DMS 273 (cell line): ENCODE measurements around the gene NFKBIZ.
A peak's percentile ranks its signal among the peaks of the same experiment; 100 is the strongest.

ENCODE experiments used
- DNase-seq: peaks from one replicate; lab custom pipeline; 2025; ENCODE audit not compliant: unreplicated experiment; lab: John Stamatoyannopoulos, UW

Gene NFKBIZ, protein sequence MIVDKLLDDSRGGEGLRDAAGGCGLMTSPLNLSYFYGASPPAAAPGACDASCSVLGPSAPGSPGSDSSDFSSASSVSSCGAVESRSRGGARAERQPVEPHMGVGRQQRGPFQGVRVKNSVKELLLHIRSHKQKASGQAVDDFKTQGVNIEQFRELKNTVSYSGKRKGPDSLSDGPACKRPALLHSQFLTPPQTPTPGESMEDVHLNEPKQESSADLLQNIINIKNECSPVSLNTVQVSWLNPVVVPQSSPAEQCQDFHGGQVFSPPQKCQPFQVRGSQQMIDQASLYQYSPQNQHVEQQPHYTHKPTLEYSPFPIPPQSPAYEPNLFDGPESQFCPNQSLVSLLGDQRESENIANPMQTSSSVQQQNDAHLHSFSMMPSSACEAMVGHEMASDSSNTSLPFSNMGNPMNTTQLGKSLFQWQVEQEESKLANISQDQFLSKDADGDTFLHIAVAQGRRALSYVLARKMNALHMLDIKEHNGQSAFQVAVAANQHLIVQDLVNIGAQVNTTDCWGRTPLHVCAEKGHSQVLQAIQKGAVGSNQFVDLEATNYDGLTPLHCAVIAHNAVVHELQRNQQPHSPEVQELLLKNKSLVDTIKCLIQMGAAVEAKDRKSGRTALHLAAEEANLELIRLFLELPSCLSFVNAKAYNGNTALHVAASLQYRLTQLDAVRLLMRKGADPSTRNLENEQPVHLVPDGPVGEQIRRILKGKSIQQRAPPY

DNA sequence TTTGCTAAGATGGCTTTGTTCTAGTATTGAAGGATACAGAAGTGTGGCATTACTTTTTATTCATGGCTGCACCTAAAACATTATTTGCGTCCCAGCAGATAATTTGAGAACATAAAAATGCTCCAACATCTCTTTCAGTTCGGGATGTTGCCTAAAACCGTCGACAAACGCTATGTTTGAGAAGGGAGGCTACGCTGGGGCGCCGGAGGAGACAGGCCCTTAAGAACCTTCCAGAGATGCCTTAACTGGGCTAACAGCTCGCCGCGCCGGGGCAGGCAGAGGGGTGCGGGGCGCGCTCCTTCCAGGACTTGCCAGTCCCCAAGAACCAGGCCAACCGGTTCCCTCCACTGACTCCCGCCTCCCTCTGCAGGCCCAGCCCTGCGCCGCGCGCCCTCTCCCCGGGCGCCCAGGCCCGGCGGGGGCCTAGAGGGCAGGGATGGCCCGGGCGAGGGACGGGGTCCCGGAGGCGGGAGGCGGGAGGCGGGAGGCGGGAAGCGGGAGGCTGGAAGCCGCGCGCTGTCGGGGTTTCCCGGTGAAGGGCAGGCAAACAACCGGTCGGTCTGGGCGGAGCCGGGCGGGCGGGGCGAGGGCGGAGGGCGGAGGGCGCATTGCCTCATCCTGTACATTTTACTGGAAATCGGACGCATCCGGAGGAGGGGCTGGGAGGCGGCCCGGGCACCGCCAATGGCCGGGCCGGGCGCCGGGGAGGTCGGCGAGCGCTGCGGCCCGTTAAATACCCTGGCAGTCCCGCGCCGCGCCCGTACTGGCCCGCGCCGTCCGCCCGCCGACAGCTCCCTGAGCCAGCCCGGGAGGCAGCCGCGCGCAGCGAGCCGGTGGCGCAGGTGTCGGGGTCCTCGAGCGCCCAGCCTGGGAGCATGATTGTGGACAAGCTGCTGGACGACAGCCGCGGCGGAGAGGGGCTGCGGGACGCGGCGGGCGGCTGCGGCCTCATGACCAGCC lies at the start of gene NFKBIZ:
TSS of gene NFKBIZ (plus strand) at position 761 of the 960 bp plus-strand sequence. CDS start at position 876, 115 bp downstream.
- DNase-seq, result peak; percentile 97

DNA sequence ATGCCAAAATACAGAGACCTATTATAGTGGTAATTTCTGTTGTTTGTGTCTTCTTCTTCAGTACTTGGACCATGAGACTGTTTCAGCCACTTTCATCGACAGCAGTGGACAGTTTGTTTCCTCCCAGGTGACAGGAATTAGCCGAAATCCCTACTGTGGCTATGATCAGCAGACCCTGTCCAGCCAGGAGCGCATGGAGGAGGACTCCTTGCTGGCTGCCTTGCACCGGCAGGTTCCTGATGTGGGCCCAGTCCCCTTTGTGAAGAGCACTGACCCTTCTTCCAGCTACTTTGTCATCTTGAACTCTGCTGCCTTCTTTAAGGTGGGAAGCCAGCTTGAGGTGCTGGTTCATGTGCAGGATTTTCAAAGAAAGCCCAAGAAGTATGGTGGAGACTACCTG lies 48.1 kb upstream of the NFKBIZ start:
- no peak for DNase-seq

DNA sequence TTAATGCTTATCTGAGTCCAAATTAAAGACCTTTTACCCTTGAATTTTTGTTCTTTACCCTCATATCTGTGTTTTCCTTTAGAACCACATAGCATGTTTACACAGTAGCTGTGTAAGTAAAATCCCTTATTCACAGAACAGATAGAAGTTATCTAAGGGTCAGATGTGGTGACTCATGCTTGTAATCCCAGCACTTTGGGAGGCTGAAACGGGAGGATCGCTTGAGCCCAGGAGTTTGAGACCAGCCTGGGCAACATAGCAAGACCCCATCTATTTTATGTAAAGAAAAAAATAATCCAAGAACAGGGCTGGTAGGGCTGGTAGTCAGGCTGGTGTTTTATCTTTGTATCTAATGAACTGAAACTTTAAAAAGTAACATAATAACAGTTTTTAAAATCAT lies 47.1 kb upstream of the NFKBIZ start:
- DNase-seq, result no peak

DNA sequence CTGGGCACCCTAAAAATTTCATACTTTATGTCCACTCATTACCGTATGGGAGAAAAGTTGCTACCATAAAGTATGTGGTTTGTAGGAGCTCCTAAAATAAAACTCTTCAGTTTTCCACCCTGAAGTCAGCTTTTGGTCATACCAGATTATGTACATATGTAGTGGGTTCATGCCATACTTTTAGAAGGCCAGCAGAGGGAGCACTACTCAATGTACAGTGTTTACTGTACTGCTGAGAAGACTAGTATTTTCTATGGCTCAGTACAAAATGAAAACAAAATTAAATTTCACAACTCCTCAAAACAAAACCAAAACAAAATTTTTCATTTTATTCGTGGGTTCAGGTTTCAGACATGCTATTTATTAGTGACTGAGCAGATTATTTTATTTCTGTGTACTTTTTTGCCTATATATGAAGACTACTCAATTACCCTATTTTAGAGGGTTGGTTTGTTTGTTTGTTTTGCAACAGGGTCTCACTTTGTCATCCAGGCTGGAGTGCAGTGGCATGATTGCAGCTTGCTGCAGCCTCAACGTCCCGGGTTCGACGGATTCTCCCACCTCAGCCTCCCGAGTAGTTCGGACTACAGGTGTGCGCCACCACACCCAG lies 46.0 kb upstream of the NFKBIZ start:
- peak; percentile 90 for DNase-seq

DNA sequence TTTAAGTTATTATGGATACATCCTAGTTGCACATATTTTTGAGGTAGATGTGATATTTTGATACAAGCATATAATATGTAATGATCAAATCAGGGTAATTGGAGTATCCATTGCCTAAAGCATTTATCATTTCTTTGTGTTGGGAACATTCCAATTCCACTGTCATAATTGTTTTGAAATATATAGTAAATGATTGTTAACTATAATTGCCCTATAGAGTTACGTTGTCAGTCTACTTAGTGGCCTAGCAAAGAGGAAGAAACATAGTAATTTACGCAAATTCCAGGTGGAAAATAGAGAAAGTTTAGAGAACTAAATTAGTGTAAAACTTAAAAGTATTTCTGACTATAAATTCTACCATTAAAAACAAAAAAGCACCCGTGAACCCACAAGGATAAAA lies 45.4 kb upstream of the NFKBIZ start:
- no peak for DNase-seq

DNA sequence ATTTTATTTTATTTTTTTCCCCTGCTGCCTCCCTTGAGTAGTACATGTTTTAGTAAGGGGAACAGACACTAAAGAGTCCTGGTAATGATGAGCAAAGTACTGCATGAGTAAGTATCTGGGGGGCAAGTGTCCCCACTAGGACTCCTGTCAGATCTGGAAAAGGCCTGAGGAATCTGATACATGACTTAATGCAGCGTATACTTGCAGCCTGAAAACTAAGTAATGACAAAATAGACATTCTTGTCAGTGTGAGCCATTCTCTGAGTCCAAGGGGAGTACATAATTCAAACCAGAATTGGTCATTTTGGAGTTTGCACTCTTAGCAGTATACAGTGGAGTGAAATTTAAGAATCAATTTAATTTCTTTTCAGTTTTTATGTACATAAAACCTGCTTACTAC lies 42.8 kb upstream of the NFKBIZ start:
- DNase-seq, result no peak

DNA sequence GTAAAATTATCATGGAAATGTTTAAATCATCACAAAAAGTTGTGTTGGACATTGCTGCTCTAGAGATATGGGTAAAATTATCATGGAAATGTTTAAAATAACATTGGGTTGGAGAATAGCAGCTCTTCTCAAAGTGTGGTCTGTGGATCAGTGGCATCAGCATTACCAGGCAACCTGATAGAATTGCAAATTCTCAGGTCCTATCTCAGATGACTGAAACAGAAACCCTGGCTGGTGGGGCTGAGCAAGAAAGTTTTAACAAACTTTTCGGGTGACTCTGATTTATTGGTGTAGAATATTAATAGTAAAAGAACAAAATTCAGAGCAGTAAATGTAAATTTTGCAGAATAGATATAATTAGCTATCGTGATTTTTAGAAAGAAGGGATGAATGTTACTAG lies 41.4 kb upstream of the NFKBIZ start:
- DNase-seq, result no peak

DNA sequence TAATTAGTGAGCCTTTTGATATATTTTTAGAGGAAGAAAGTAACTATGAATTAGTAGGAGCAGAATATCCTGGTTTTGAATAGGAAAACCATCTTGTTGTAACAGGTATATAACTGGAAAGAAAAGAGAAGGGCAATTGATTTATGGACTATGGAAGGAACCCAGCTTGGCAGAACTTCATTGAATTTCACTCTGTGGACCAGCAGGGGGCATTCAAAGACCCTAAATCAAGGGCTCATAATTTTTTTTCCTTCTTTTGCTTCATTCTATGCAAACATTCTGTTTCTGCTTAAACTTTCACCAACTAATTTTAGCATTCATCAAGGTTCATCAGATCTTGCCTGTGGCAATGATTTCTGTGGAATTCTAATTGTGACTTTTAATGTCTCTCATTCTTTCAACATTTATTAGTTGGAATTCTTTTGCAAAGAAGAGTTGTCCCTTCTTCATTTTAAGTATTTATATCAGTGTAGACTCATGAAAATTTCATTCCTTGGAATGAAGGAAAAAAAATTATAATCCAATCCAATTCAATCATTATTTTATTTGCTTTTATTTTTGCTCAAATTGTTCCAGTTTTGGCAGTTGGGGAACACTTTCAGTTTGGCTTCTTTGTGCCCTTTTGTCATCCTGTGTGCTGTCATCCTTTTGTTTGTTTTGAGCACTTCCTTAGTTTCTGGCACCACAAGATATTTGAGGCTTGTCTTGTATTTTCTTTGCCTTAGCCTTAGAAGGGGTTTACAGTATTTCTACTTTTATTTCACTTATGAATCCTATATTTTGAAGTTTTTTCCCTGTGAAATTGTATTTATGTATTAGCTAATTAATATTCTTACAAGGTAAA lies 39.9 kb upstream of the NFKBIZ start:
- DNase-seq, result peak; percentile 69

DNA sequence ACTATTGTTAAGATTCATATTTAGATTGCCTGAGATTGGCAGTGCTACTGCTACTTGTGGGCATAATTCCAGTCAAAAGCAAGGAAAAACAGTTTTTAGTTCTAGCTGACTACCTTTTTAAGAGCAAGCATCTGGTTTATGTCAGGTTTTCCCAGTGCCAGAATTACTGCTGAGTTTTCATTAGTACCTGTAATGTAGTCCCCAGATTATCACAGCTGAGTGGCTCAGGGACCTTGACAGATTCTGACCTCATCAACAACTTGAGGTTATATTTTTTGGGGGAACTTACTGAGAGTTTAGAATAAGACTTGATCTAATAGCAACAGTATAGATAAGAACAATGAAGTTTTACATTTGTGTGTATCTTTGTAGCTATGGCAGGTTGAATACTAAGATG lies 39.3 kb upstream of the NFKBIZ start:
- no peak for DNase-seq

DNA sequence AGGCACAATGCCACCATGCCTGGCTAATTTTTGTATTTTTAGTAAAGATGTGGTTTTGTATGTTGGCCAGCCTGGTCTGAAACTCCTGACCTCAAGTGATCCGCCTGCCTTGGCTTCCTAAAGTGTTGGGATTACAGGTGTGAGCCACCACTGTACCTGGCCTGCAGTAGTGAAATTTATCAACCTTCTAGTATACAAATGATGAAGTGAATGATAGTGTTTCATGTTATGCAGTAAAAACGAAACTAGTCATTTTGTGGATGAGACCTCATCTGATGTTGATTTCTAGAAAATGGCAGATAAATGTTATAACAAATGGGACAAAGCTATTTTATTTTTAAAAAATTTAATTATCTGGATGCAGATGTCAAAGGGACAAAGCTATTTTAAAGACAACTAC lies 37.4 kb upstream of the NFKBIZ start:
- no peak for DNase-seq

DNA sequence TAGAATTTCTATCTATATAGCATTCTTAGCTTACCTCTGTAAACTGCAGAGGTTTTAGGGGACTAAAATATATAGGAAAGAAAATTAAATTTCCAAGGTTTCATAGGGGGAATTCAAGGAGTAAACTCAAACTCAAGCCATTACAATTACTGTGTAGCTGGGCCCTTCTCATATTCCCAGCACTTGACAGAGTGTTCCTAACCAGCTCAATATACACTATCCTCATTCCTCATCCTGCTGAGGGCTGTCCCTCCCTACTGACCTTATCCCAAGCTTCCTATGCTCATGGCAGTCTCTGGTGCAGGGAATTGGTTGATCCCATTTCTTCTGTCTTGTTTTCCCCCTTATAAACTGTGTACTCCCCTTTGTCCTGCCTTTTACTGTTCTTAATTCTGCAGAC lies 36.4 kb upstream of the NFKBIZ start:
- DNase-seq, result no peak

DNA sequence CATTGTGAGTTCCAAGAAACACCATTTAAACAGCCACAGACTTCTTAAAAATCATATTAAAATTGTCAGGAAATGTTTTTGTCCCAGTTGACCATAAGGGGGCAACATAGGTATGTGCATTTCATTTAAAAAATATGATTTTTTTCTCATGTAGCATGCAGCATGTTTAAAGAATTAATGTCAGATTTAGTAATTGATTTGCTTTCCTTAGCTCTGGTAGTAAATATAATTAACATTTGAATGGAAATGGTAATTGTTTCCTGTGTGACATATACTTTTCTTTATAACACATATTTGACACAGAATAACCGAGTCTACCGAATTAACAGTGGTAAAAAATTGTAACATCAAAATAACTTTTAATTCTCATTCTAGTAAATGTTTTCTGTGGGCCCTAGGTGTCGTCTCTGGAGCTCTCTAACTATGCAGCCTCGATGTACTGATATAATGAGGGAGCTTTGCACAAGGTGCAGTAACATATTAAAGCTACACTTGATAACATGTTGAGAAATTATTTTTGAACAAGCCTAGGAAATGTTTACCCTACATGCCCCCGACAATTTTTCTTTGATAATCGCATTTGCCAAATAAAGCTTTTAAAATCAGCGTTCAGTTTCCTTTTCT lies 35.4 kb upstream of the NFKBIZ start:
- peak; percentile 53 for DNase-seq

DNA sequence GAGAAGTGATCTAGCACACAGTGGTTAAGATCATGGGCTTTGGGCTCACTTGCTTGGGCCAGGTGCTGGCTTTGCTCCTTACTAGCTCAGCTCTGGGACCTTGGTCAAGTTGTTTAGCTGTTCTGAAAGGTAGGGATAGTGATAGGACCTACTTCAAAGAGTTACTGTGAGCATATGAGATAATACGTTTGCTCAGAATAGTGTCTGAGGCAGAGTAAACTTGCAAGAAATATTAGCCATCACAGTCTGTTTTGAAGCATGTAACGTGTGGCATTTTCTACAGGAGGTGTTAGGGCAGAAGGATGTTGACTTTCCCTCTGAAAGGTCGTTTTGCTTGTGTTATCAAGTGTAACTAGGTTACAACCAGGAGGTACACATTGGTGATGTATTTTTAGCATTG lies 34.5 kb upstream of the NFKBIZ start:
- DNase-seq, result no peak

DNA sequence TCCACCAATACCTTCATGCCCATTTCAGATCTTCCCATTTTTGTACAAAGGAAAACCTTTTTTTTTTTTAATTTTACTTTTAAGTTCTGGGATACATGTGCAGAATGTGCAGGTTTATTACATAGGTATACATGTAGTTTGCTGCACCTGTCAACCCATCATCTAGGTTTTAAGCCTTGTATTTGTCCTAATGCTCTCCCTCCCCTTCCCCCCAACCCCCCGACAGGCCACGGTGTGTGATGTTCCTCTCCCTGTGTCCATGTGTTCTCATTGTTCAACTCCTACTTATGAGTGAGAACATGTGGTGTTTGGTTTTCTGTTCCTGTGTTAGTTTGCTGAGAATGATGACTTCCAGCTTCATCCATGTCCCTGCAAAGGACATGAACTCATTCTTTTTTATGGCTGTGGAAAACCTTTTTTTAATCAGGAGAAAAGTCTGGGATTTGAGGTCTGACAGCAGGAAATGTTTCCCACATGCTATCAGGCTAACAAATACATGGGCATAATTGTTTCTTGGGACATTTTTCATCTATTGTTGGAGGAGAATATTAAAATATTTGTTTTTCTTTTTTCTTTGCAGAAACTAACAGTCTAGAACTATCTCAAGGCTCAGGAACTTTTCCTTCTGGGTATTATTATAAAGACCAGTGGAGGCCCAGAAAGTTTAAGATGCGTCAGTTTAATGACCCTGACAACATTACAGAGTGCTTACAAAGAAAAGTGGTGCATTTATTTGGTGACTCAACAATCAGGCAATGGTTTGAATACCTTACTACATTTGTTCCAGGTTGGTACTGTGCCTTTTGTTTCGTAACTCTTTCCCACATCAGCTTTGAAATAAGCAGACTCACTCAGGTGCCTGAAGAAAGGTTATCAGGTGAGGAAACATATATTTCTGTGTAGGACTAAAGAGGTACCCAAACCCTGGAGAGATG lies 32.8 kb upstream of the NFKBIZ start:
- no peak for DNase-seq

DNA sequence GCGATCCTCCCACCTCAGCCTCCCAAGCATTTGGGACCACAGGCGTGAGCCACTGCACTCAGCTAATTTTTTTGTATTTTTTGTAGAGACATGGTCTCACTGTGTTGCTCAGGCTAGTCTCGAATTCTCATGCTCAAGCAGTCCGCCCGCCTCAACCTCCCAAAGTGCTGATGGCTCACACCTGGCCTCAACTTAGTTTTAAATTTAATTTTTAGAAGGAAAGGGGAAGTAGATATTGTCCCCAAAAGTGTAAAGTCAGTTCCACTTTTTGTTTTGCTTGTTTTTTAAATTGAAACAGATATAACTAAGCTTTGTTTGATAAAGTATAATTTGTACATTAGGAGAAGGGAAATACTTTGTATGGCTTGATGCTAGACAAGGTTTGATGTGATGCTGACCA lies 31.3 kb upstream of the NFKBIZ start:
- no peak for DNase-seq

DNA sequence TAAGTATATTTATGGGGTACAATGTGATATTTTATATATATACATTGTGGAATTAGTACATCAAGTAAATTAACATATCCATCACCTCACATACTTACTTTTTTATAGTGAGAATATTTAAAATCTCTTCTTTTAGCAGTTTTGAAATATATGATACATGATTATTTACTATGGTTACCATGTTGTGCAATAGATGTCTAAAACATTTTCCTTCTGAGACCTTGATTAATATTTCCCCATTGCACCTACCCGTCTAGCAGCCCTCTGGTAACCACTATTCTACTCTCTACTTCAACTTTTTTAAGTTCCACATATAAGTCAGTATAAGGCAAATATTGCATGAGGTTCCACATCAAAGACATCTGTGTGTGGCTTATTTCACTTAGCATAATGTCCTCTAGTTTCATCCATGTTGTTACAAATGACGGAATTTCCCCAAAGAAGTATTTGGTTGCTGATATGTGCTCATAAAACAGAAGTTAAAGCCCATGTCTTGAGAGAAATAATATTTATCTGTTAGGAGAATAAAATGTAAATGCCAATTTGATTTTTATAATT lies 29.6 kb upstream of the NFKBIZ start:
- DNase-seq, result no peak

DNA sequence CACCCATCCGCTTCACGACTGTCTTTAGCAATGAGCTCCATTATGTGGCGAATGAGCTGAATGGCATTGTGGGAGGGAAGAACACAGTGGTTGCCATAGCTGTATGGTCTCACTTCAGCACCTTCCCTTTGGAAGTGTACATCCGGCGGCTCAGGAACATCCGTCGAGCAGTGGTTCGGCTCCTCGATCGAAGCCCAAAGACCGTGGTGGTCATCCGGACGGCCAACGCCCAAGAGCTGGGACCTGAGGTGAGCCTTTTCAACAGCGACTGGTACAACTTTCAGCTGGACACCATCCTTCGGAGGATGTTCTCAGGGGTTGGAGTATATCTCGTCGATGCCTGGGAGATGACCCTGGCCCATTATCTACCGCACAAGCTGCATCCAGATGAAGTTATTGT lies 27.8 kb upstream of the NFKBIZ start:
- no peak for DNase-seq

DNA sequence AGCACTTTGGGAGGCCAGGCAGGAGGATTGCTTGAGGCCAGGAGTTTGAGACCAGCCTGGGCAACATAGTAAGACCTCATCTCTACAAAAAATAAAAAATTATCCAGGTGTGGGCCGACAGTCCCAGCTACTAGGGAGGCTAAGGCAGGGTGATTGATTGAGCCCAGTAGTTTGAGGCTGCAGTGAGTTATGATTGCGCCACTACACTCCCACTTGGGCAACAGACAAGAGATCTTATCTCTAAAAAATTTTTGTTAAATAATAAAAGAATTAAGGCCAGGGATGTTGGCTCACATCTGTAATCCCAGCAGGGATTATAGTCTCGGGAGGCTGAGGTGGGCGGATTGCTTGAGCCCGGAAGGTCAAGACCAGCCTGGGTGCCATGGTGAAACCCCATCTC lies 25.8 kb upstream of the NFKBIZ start:
- DNase-seq, result no peak
